Suprapubic skin (tissue), 4 donors: ENCODE results near the gene FAM193B. TPM values are rescaled to one million over a fixed set of nuclear protein-coding genes. Genes with fewer than 3 reads are reported as not detected.
"Not testable (repeated sequence)": the region's sequence is repeated elsewhere in the genome, so short reads cannot be mapped to it uniquely, and the experiment has no call there.

Experiments
- DNase-seq, 2 donors: peaks; one replicate each; pipeline ENCODE4 v3.0.0-alpha.2; 2019; ENCODE audit warnings: low spot score in 2 of 2
- H3K27ac ChIP-seq: fragments of 200-600 bp; sonication (generic); one replicate; pipeline ENCODE4 v1.5.1; 2019
- H3K27me3 ChIP-seq: fragments of 200-600 bp; sonication (generic); one replicate; pipeline ENCODE4 v1.5.1; 2019
- H3K36me3 ChIP-seq: fragments of 200-600 bp; sonication (generic); one replicate; pipeline ENCODE4 v1.5.1; 2019
- H3K4me1 ChIP-seq: fragments of 200-600 bp; sonication (generic); one replicate; pipeline ENCODE4 v1.5.1; 2019
- H3K4me3 ChIP-seq: fragments of 200-600 bp; sonication (generic); one replicate; pipeline ENCODE4 v1.5.1; 2019; ENCODE audit warnings: mild to moderate bottlenecking
- H3K9me3 ChIP-seq: fragments of 200-600 bp; sonication (generic); one replicate; pipeline ENCODE4 v1.5.1; 2019
- CTCF ChIP-seq, 2 donors: fragments of 200-600 bp in 1 of 2; fragments of 450-650 bp in 1 of 2; sonication (generic) in 1 of 2; IDR thresholded peaks; one replicate each; pipeline ENCODE4 v1.5.1; 2016 to 2019; ENCODE audit warnings: antibody characterized with exemption in 2 of 2, mild to moderate bottlenecking in 1 of 2, moderate library complexity in 1 of 2
- EP300 ChIP-seq: sonication (generic); formaldehyde crosslinking; IDR thresholded peaks from one replicate; pipeline ENCODE4 v1.6.1; 2017; ENCODE audit warnings: antibody characterized with exemption
- POLR2A ChIP-seq, 2 donors: fragments of 450-650 bp; IDR thresholded peaks; one replicate each; pipeline ENCODE4 v1.6.1; 2017; ENCODE audit warnings: antibody characterized with exemption in 2 of 2, mild to moderate bottlenecking in 2 of 2, moderate library complexity in 2 of 2
- POLR2AphosphoS5 ChIP-seq, 3 donors: sonication (generic); formaldehyde crosslinking; IDR thresholded peaks; one replicate each; pipeline ENCODE4 v1.6.1; 2017; ENCODE audit warnings: antibody characterized with exemption in 3 of 3
- WGBS: methylation state at CpG from one replicate; pipeline ENCODE4 v1.1.5; 2018; 5-methylcytosine and 5-hydroxymethylcytosine counted together
- total RNA-seq, 4 donors: library from RNA; depleted of rRNA; stranded (reverse); fragments of >200 nt; gene quantifications; one replicate each; pipeline ENCODE4 v1.1.0, GENCODE V29; 2016

The FAM193B gene
- total RNA-seq, 4 donors from 2014 or later, result 55.6 to 328 (median 78.2) TPM

GRCh38 chr5:177576169-177576568, 21.8 kb upstream of the FAM193B start:
- no peak overlapping the region for H3K27ac ChIP-seq
- WGBS, result 78% methylated on average over 10 of the region's 10 CpGs
- TF ChIP-seq POLR2AphosphoS5 (IDR thresholded peaks at IDR 0.05), result no peak
- no peak for TF ChIP-seq POLR2A (IDR thresholded peaks at IDR 0.05)
- TF ChIP-seq CTCF (IDR thresholded peaks at IDR 0.05), result no peak
- TF ChIP-seq EP300, result no peak
- H3K4me3 ChIP-seq, result no peak overlapping the region
- H3K4me1 ChIP-seq, result no peaks in the 10 kb centered on the region
- H3K9me3 ChIP-seq, result no peaks in the 10 kb centered on the region
- H3K36me3 ChIP-seq, result no peaks in the 10 kb centered on the region
- no peaks in the 10 kb centered on the region for H3K27me3 ChIP-seq
- DNase-seq, result no peak

GRCh38 chr5:177575488-177575887, 21.1 kb upstream of the FAM193B start:
- Histone ChIP-seq H3K36me3 (no peaks in the 10 kb centered on the region), H3K4me3 (no peak overlapping the region), H3K27ac (no peak overlapping the region), H3K4me1 (no peaks in the 10 kb centered on the region), H3K9me3 (no peaks in the 10 kb centered on the region), H3K27me3 (no peaks in the 10 kb centered on the region)
- WGBS, result 43% methylated on average over 1 of the region's 1 CpG
- DNase-seq, result no peak
- TF ChIP-seq CTCF (IDR thresholded peaks at IDR 0.05) (no peak), POLR2A (IDR thresholded peaks at IDR 0.05) (no peak), EP300 (no peak), POLR2AphosphoS5 (IDR thresholded peaks at IDR 0.05) (no peak)

GRCh38 chr5:177569894-177570293, 15.5 kb upstream of the FAM193B start:
- H3K4me3 ChIP-seq, result no peak overlapping the region
- H3K27me3 ChIP-seq, result no peaks in the 10 kb centered on the region
- no peaks in the 10 kb centered on the region for H3K4me1 ChIP-seq
- WGBS, result 90% methylated on average over 2 of the region's 2 CpGs
- no peaks in the 10 kb centered on the region for H3K9me3 ChIP-seq
- no peak for TF ChIP-seq POLR2A (IDR thresholded peaks at IDR 0.05)
- no peak for TF ChIP-seq EP300
- no peak for TF ChIP-seq POLR2AphosphoS5 (IDR thresholded peaks at IDR 0.05)
- no peak for TF ChIP-seq CTCF (IDR thresholded peaks at IDR 0.05)
- H3K27ac ChIP-seq, result no peak overlapping the region
- no peak for DNase-seq
- no peaks in the 10 kb centered on the region for H3K36me3 ChIP-seq

- Histone ChIP-seq H3K4me3 (no peak overlapping the region), H3K4me1 (no peaks in the 10 kb centered on the region), H3K36me3 (no peaks in the 10 kb centered on the region), H3K9me3 (no peaks in the 10 kb centered on the region), H3K27ac (no peak overlapping the region), H3K27me3 (no peaks in the 10 kb centered on the region)
- 76% methylated on average over 7 of the region's 7 CpGs for WGBS
- no peak for TF ChIP-seq CTCF (IDR thresholded peaks at IDR 0.05)
- DNase-seq, result no peak
Measured at GRCh38 chr5:177568326-177568725, 14.0 kb upstream of the FAM193B start.

GRCh38 chr5:177565046-177565445, 10.7 kb upstream of the FAM193B start:
- Histone ChIP-seq H3K36me3 (no peaks in the 10 kb centered on the region), H3K9me3 (no peaks in the 10 kb centered on the region), H3K27ac (no peak overlapping the region), H3K27me3 (no peaks in the 10 kb centered on the region), H3K4me3 (no peak overlapping the region), H3K4me1 (no peaks in the 10 kb centered on the region)
- 77% methylated on average over 8 of the region's 8 CpGs for WGBS
- no peak for DNase-seq
- no peak for TF ChIP-seq POLR2A (IDR thresholded peaks at IDR 0.05)
- TF ChIP-seq CTCF (IDR thresholded peaks at IDR 0.05), result no peak
- no peak for TF ChIP-seq EP300
- TF ChIP-seq POLR2AphosphoS5 (IDR thresholded peaks at IDR 0.05), result no peak

- H3K9me3 ChIP-seq, H3K27me3 ChIP-seq, H3K27ac ChIP-seq, H3K4me3 ChIP-seq, DNase-seq, H3K36me3 ChIP-seq: not testable (repeated sequence)
- H3K4me1 ChIP-seq, result peaks cover 12% of the 10 kb centered on the region
- WGBS, result 29% methylated on average over 8 of the region's 8 CpGs
Measured at GRCh38 chr5:177559446-177559941, 5.1 kb upstream of the FAM193B start.
